ENCODE results near the gene BCL2L13.
A peak's percentile ranks its signal among the peaks of the same experiment; 100 is the strongest.

Gene BCL2L13

DNA sequence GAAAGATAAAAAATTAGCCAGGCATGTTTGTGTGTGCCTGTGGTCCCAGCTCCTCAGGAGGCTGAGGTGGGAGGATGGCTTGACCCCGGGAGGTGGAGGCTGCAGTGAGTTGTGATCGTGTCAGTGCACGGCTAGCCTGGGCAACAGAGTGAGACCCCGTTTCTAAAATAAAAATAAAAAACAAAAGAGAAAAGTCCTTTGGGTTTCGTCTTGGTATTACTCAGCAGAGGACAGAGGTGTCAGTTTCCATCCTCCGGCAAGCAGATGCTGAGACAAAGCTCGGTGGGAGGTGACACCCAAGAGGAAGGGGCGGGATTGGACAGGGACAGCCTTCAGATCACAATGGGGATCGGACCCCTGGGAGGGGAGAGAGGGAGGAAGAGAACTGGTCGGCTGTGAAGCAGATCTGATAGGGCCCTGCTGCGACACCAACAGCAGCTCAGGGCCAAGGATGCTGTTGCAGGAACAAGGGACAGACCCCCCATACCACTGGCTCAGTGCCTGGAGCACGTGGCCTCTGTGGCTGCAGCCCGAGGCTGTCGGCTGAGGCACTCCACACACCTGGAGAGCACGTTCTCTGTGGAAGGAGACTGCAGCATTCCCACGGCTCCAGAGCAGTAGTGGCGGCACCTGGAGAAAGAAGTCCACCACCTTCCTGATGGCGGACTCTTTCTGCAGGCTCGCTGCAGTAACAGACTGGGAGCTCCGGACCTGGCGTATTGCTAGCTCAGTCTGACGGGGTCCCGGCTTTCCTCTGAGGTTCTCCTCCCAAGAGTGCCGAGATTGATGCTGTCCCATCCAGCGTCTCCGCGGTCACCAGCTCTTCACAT is 140.9 kb downstream of the BCL2L13 start:
- H3K4me3 ChIP-seq (ENCODE audit: low read depth, low read length) = peak overlapping the region; percentile 84
- DNase-seq (ENCODE audit: low read depth) = peak; percentile 78
- no peak for TF ChIP-seq CTCF (IDR thresholded peaks at IDR 0.05; ENCODE audit: low read depth, low read length, missing control alignments)

- no peak for TF ChIP-seq CTCF (IDR thresholded peaks at IDR 0.05; ENCODE audit: low read depth, low read length, missing control alignments)
- H3K4me3 ChIP-seq (ENCODE audit: low read depth, low read length) = peak overlapping the region; percentile 2
- DNase-seq (ENCODE audit: low read depth) = no peak
These were observed 141.7 kb downstream of the BCL2L13 start for GRCh38 chr22:17780116-17780740.

Measured in GM12864 (cell line).